ENCODE data around the gene SMARCD3.
A peak's percentile ranks its signal among the peaks of the same experiment; 100 is the strongest.

The SMARCD3 gene

DNA sequence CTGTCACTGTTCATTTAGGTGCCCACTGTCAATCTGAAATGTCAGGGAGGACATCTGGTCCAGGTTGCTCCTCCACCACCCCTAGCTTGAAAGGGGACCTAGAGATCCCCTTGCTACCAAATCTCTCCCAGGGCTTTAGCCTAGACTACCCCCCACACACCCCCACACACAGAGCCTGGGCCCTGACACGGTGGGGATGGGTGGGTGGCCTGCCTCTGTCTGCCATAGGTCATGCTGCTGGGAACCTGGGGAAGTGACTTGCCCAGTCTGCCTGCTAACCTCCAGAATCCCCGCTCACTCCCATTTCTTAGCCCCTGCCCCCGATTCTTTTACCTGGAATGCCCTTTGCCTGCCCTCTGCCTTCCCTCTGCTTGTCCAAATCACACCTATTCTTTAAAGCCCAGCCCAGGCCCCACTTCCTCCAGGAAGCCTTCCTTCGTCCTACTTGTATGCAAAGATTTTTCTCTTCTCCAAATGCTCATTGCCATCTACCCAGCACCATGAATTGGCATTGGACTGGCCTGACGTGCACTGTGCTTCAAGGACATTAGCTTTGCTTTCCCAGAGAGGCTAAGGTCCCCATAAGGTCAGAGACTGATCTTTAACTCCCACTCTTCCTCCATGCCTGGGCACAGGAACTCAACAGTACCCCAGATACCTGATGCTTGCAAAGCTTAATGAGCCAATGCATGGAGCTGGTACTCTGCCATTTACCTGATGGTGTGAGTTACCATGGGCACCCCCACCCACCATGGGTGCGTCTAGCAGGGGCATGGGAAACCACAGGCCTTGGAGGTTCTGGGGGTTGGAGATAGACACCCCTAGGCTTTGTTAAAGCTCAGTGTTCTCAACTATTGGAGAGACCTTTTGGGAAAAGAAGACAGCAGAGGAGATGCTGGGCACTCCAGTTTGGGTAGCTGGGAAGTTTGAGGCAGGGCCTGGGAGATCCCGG is 2.0 kb upstream of the SMARCD3 start:
- Histone ChIP-seq H3K4me3 (ENCODE audit: control insufficient read depth in 1 of 7, extremely low read depth in 1 of 7, insufficient read depth in 4 of 7, low read depth in 2 of 7, low read length in 6 of 7) (no peak overlapping the region), H3K36me3 (ENCODE audit: control insufficient read depth in 4 of 4, insufficient read depth in 4 of 4, low read length in 3 of 4) (no peaks in the 10 kb centered on the region), H3K27ac (ENCODE audit: insufficient read depth in 1 of 2, low read depth in 1 of 2, low read length in 2 of 2, poor library complexity in 1 of 2, severe bottlenecking in 2 of 2) (no peak overlapping the region), H3K4me1 (ENCODE audit: control extremely low read depth in 1 of 4, control insufficient read depth in 4 of 4, insufficient read depth in 4 of 4, low read length in 3 of 4) (peaks cover 0 to 40% (median 34%) of the 10 kb centered on the region in 4 experiments), H3K27me3 (replicated peaks in 2 of 5; ENCODE audit: control insufficient read depth in 4 of 5, insufficient read depth in 5 of 5, low read length in 4 of 5) (peaks cover 0 to 95% (median 40%) of the 10 kb centered on the region in 5 experiments), H3K9me3 (ENCODE audit: control extremely low read depth in 1 of 5, control insufficient read depth in 4 of 5, insufficient read depth in 2 of 5, low read depth in 1 of 5, low read length in 4 of 5) (no peaks in the 10 kb centered on the region)
- ChIA-PET CTCF (interaction anchor here (0.6 to 1.4 kb wide), 6 partner anchors 23 to 130 kb away, joined by 3 to 7 read pairs (median 3); partner anchors contain the start of gene ABCF2), POLR2A (no interaction called here)
- no peak for DNase-seq
- 77% methylated on average over 4 of the region's 7 CpGs for WGBS (ENCODE audit: insufficient coverage)

DNA sequence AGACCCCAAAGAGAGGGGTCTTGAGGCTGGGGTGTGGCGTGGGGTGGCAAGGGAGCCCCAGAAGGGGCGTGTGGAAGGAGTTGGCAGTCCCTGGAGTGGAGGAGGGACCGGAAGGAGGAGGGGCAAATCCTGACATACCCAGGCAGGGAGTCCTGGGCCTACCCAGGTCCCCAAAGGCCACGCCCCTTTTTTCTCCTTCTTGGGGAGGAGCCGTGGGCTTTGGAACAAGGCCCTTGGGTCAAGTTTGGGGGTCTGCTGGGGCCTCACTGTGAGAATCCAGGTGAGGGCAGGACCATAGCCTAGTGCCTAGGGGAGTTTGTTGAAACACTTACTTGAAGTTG is 1.2 kb upstream of the SMARCD3 start:
- H3K27me3 ChIP-seq (replicated peaks in 2 of 5; ENCODE audit: control insufficient read depth in 4 of 5, insufficient read depth in 5 of 5, low read length in 4 of 5), result peaks cover 0 to 97% (median 44%) of the 10 kb centered on the region in 5 experiments
- CTCF ChIA-PET, result interaction anchor here (1.0 to 1.3 kb wide), 2 partner anchors 17 to 61 kb away, joined by 3 to 4 read pairs; no protein-coding TSS in a partner anchor
- H3K9me3 ChIP-seq (ENCODE audit: control extremely low read depth in 1 of 5, control insufficient read depth in 4 of 5, insufficient read depth in 2 of 5, low read depth in 1 of 5, low read length in 4 of 5), result no peaks in the 10 kb centered on the region
- no peak overlapping the region for H3K4me3 ChIP-seq (ENCODE audit: control insufficient read depth in 1 of 7, extremely low read depth in 1 of 7, insufficient read depth in 4 of 7, low read depth in 2 of 7, low read length in 6 of 7)
- WGBS (ENCODE audit: insufficient coverage), result 25% methylated on average over 4 of the region's 5 CpGs
- H3K4me1 ChIP-seq (ENCODE audit: control extremely low read depth in 1 of 4, control insufficient read depth in 4 of 4, insufficient read depth in 4 of 4, low read length in 3 of 4), result peaks cover 0 to 47% (median 41%) of the 10 kb centered on the region in 4 experiments
- POLR2A ChIA-PET, result interaction anchor here (0.5 kb wide), 1 partner anchor 430 kb away, joined by 6 read pairs; no protein-coding TSS in a partner anchor
- no peak overlapping the region for H3K27ac ChIP-seq (ENCODE audit: insufficient read depth in 1 of 2, low read depth in 1 of 2, low read length in 2 of 2, poor library complexity in 1 of 2, severe bottlenecking in 2 of 2)
- no peak for DNase-seq
- no peaks in the 10 kb centered on the region for H3K36me3 ChIP-seq (ENCODE audit: control insufficient read depth in 4 of 4, insufficient read depth in 4 of 4, low read length in 3 of 4)

DNA sequence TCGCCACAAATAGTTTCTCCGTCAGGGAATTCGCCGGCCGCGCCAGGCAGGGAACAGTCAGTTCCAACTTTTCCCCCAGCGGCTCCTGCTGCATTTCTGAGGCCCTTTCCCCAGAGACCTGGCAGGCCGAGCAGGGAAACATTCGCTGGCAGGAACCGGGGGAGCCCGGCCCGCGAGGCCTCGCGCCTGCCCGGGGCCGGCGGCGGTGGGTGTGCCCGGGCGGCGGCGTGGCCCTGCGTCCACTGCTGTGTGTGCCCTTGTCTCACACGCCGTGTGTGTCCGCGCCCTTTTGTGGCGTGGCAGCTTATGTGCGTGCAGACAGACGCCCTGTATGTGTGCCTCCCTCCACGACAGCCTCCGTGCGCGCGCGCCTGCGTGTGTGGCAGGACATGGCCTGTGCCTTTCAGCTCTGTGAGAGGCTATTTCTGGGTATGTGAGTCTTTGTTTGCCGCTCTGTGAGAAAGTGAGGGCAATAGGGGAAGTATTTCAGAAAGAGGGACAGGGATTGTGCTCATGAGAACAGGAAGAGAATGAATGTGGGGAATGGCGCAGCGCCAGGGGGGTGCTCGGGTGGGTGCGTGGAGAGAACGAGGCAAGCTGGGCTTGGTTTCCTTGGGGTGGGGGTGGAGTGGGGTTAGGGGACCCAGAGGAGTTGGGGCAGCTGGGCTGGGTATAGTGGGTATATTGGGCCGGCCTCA is 689 bp upstream of the SMARCD3 start:
- peaks cover 5 to 51% (median 46%) of the 10 kb centered on the region in 4 experiments for H3K4me1 ChIP-seq (ENCODE audit: control extremely low read depth in 1 of 4, control insufficient read depth in 4 of 4, insufficient read depth in 4 of 4, low read length in 3 of 4)
- H3K4me3 ChIP-seq (ENCODE audit: control insufficient read depth in 1 of 7, extremely low read depth in 1 of 7, insufficient read depth in 4 of 7, low read depth in 2 of 7, low read length in 6 of 7), result peak overlapping the region; percentile 1 to 70 (median 44)
- DNase-seq, result peak; percentile 50 to 82 (median 77)
- H3K36me3 ChIP-seq (ENCODE audit: control insufficient read depth in 4 of 4, insufficient read depth in 4 of 4, low read length in 3 of 4), result no peaks in the 10 kb centered on the region
- ChIA-PET POLR2A (interaction anchor here (0.5 to 0.7 kb wide), 2 partner anchors 80 to 431 kb away, joined by 3 to 6 read pairs; no protein-coding TSS in a partner anchor), CTCF (interaction anchor here (1.0 to 7.4 kb wide), 4 partner anchors 15 to 61 kb away, joined by 3 to 72 read pairs (median 4); partner anchors contain the start of gene CHPF2)
- peaks cover 0 to 94% (median 46%) of the 10 kb centered on the region in 5 experiments for H3K27me3 ChIP-seq (replicated peaks in 2 of 5; ENCODE audit: control insufficient read depth in 4 of 5, insufficient read depth in 5 of 5, low read length in 4 of 5)
- no peak overlapping the region for H3K27ac ChIP-seq (ENCODE audit: insufficient read depth in 1 of 2, low read depth in 1 of 2, low read length in 2 of 2, poor library complexity in 1 of 2, severe bottlenecking in 2 of 2)
- H3K9me3 ChIP-seq (ENCODE audit: control extremely low read depth in 1 of 5, control insufficient read depth in 4 of 5, insufficient read depth in 2 of 5, low read depth in 1 of 5, low read length in 4 of 5), result no peaks in the 10 kb centered on the region
- WGBS (ENCODE audit: insufficient coverage), result 2% methylated on average over 43 of the region's 45 CpGs

GRCh38 chr7:151247611-151248345 is 716 bp downstream of the SMARCD3 start:
- H3K27me3 ChIP-seq (replicated peaks in 2 of 5; ENCODE audit: control insufficient read depth in 4 of 5, insufficient read depth in 5 of 5, low read length in 4 of 5), result peaks cover 0 to 80% (median 42%) of the 10 kb centered on the region in 5 experiments
- ChIA-PET POLR2A (interaction anchor here (1.0 to 1.1 kb wide), 2 partner anchors 15 to 25 kb away, joined by 3 to 4 read pairs; partner anchors contain the start of gene CHPF2), CTCF (interaction anchor here (0.8 to 7.9 kb wide), 16 partner anchors 8 to 124 kb away, joined by 3 to 98 read pairs (median 4); partner anchors contain the start of gene CHPF2)
- 11% methylated on average over 24 of the region's 29 CpGs for WGBS (ENCODE audit: insufficient coverage)
- H3K27ac ChIP-seq (ENCODE audit: insufficient read depth in 1 of 2, low read depth in 1 of 2, low read length in 2 of 2, poor library complexity in 1 of 2, severe bottlenecking in 2 of 2), result no peak overlapping the region
- H3K4me1 ChIP-seq (ENCODE audit: control extremely low read depth in 1 of 4, control insufficient read depth in 4 of 4, insufficient read depth in 4 of 4, low read length in 3 of 4), result peaks cover 5 to 65% (median 59%) of the 10 kb centered on the region in 4 experiments
- H3K9me3 ChIP-seq (ENCODE audit: control extremely low read depth in 1 of 5, control insufficient read depth in 4 of 5, insufficient read depth in 2 of 5, low read depth in 1 of 5, low read length in 4 of 5), result no peaks in the 10 kb centered on the region
- no peak for DNase-seq
- peak overlapping the region in 6 of 7 experiments; percentile 25 to 70 (median 47) for H3K4me3 ChIP-seq (ENCODE audit: control insufficient read depth in 1 of 7, extremely low read depth in 1 of 7, insufficient read depth in 4 of 7, low read depth in 2 of 7, low read length in 6 of 7)
- no peaks in the 10 kb centered on the region for H3K36me3 ChIP-seq (ENCODE audit: control insufficient read depth in 4 of 4, insufficient read depth in 4 of 4, low read length in 3 of 4)

- peaks cover 0 to 2% (median 0%) of the 10 kb centered on the region in 4 experiments for H3K36me3 ChIP-seq (ENCODE audit: control insufficient read depth in 4 of 4, insufficient read depth in 4 of 4, low read length in 3 of 4)
- H3K27me3 ChIP-seq (replicated peaks in 2 of 5; ENCODE audit: control insufficient read depth in 4 of 5, insufficient read depth in 5 of 5, low read length in 4 of 5), result peaks cover 0 to 72% (median 35%) of the 10 kb centered on the region in 5 experiments
- 67% methylated on average over 2 of the region's 4 CpGs for WGBS (ENCODE audit: insufficient coverage)
- no peak overlapping the region for H3K4me3 ChIP-seq (ENCODE audit: control insufficient read depth in 1 of 7, extremely low read depth in 1 of 7, insufficient read depth in 4 of 7, low read depth in 2 of 7, low read length in 6 of 7)
- H3K9me3 ChIP-seq (ENCODE audit: control extremely low read depth in 1 of 5, control insufficient read depth in 4 of 5, insufficient read depth in 2 of 5, low read depth in 1 of 5, low read length in 4 of 5), result no peaks in the 10 kb centered on the region
- peaks cover 5 to 65% (median 60%) of the 10 kb centered on the region in 4 experiments for H3K4me1 ChIP-seq (ENCODE audit: control extremely low read depth in 1 of 4, control insufficient read depth in 4 of 4, insufficient read depth in 4 of 4, low read length in 3 of 4)
- DNase-seq, result no peak
- no peak overlapping the region for H3K27ac ChIP-seq (ENCODE audit: insufficient read depth in 1 of 2, low read depth in 1 of 2, low read length in 2 of 2, poor library complexity in 1 of 2, severe bottlenecking in 2 of 2)
- POLR2A ChIA-PET, result interaction anchor here (1.0 to 1.1 kb wide), 2 partner anchors 14 to 26 kb away, joined by 3 to 4 read pairs; partner anchors contain the start of gene CHPF2
- CTCF ChIA-PET, result interaction anchor here (0.9 to 7.9 kb wide), 16 partner anchors 8 to 123 kb away, joined by 3 to 98 read pairs (median 4); partner anchors contain the start of gene CHPF2
Measured at GRCh38 chr7:151246851-151247580, 1.5 kb downstream of the SMARCD3 start.

Data from common myeloid progenitor, CD34-positive (primary cell).